ENCODE data around the gene SMC1B.

The SMC1B gene

DNA sequence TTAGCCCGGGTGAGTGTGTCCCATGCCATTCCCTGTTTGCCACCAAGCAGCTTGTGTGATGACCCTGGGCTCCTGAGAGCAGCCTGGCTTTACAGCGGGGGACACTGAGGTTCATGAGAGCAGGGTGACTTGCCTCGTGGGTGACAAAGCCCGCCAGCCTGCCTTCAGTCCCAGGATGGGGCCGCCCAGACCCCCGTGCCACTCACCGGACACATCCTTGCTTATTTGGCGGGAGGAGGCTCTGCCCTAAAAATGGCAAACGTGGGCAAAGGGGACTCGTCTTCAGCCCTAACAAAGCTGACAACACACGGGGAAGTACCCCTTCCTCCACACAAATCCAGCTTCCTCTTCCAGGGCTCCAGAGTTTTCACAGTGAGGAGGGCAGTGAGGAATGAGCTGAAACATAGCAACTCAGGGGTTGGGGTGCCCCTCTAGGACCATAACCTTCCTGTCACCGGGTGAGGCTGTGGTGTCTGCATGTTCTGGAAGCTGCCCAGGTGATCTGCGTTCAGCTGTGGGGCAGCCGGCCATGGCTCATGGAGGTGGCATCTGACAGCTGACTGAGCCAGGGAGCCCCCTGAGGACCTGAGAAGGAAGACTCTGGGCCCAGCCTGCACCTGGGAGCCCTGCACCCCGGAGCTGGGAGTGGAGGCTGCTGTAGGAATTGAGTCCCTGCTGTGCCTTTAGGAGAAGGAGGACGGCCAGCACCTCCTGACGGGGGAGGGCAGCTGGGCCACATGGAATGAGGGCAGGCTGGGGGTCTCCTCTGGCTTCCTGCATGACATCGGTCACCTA lies 16.8 kb upstream of the SMC1B start:
- TF ChIP-seq POU2F2 (IDR thresholded peaks at IDR 0.05; ENCODE audit: low read depth, low read length) (no peak), TAF1 (IDR thresholded peaks at IDR 0.05; ENCODE audit: low read depth, low read length) (no peak), PAX5 (IDR thresholded peaks at IDR 0.05; ENCODE audit: insufficient read depth, low read length, severe bottlenecking) (no peak), POLR2A (IDR thresholded peaks at IDR 0.05; ENCODE audit: low read depth, low read length) (no peak), POLR2AphosphoS5 (IDR thresholded peaks at IDR 0.05; ENCODE audit: low read depth, low read length) (no peak), SPI1 (IDR thresholded peaks at IDR 0.05; ENCODE audit: low read depth, low read length) (no peak)
- FAIRE-seq: no peak

DNA sequence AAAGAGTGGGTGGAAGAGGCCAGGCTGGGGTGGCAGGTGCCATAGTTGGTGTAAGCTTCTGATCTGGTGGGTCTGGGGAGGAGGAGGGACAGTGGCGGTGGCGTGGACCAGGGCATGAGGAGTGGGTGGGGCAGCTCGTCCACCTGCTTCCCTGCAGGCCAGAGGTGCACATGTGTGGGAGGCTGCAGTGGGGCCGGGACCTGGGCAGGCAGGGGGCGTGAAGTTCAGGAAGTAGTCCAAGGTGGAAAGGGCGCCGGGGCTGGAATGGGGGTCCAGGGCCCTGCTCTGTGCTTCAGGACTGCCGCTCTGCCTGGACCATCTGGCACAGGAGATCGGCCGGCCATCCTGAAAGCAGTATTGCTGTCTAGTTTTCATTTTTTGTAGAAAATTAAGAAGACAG lies 16.0 kb upstream of the SMC1B start:
- DNase-seq (ENCODE audit: insufficient read length, low spot score) (no peak), FAIRE-seq (no peak)
- TF ChIP-seq POU2F2 (IDR thresholded peaks at IDR 0.05; ENCODE audit: low read depth, low read length): no peak
- TF ChIP-seq TAF1 (IDR thresholded peaks at IDR 0.05; ENCODE audit: low read depth, low read length): no peak
- no peak for TF ChIP-seq POLR2AphosphoS5 (IDR thresholded peaks at IDR 0.05; ENCODE audit: low read depth, low read length)
- no peak for TF ChIP-seq POLR2A (IDR thresholded peaks at IDR 0.05; ENCODE audit: low read depth, low read length)
- TF ChIP-seq SPI1 (IDR thresholded peaks at IDR 0.05; ENCODE audit: low read depth, low read length): no peak
- TF ChIP-seq PAX5 (IDR thresholded peaks at IDR 0.05; ENCODE audit: insufficient read depth, low read length, severe bottlenecking): no peak

More for the DNA sequence above, 16.8 kb upstream of the SMC1B start:
- no peak for DNase-seq (ENCODE audit: insufficient read length, low spot score)

DNA sequence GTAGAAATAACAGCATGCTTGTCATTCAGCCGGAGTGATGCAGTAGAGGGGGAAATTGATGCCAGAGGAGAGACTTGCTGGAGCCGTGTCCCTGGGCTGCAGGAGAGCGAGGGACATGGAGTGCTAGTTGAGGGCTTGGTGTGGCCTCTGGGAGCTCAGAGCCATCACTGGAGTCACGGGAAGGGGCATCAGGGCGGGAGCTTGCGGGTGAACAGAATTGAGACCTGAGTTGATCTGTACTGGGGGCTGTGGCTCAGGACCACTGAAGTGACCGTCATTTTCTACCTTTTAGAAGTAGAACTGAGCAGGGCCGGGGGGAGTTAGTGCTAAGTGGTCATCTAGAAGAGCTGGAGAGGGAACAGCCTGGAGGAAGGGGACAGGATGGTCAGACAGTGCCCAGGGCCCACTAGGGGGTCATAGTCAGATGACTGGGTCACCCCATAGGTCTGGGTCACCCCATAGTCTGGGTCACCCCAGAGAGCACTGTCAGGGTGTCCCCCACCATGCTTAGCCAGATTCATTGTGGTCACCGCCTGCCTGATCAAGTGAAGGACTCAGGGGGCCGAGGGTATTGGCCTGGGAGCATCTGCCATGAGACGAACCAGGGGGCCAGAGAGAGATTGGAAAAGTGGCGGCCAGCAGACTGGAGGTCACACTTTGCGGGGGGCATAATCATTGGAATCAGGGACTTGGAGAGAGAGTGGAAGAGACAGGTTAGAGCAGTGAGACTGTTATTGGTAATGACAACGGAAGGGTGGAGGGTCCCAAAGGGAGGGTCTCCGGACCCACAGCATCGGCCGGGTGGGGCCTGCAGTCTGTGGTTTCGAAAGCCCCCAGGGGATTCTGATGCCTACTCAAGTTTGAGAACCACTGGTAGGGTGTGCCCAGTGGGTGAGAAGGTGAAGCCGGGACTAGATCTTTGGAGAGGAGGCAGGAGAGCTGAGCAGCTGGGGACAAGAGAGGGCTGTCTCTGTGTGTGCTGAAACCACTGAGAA lies 15.3 kb upstream of the SMC1B start:
- DNase-seq (ENCODE audit: insufficient read length, low spot score): no peak
- TF ChIP-seq POU2F2 (IDR thresholded peaks at IDR 0.05; ENCODE audit: low read depth, low read length) (no peak), TAF1 (IDR thresholded peaks at IDR 0.05; ENCODE audit: low read depth, low read length) (no peak), PAX5 (IDR thresholded peaks at IDR 0.05; ENCODE audit: insufficient read depth, low read length, severe bottlenecking) (no peak), POLR2AphosphoS5 (IDR thresholded peaks at IDR 0.05; ENCODE audit: low read depth, low read length) (no peak), SPI1 (IDR thresholded peaks at IDR 0.05; ENCODE audit: low read depth, low read length) (no peak), POLR2A (IDR thresholded peaks at IDR 0.05; ENCODE audit: low read depth, low read length) (no peak)
- FAIRE-seq: no peak

DNA sequence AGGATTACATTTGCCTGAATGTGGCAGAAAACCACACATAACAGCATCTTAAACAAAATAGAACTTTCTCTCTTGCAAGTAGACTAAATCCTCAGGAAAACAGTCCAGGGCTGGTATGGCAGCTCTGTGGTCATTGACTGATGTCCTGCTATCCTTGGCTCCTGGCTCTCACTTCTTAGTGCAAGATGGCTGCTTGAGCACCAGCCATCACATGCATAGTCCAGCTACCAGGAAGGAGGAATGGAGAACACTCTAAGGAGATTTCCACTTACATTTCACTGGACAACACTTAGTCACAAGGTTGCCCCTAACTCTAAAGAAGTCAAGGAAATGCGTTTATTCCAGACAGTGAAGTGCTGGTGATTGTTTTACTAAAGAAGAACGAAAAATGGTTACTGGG lies 13.7 kb upstream of the SMC1B start:
- FAIRE-seq: no peak
- TF ChIP-seq SPI1 (IDR thresholded peaks at IDR 0.05; ENCODE audit: low read depth, low read length): no peak
- no peak for TF ChIP-seq POU2F2 (IDR thresholded peaks at IDR 0.05; ENCODE audit: low read depth, low read length)
- TF ChIP-seq PAX5 (IDR thresholded peaks at IDR 0.05; ENCODE audit: insufficient read depth, low read length, severe bottlenecking): no peak
- TF ChIP-seq POLR2AphosphoS5 (IDR thresholded peaks at IDR 0.05; ENCODE audit: low read depth, low read length): no peak
- no peak for DNase-seq (ENCODE audit: insufficient read length, low spot score)

DNA sequence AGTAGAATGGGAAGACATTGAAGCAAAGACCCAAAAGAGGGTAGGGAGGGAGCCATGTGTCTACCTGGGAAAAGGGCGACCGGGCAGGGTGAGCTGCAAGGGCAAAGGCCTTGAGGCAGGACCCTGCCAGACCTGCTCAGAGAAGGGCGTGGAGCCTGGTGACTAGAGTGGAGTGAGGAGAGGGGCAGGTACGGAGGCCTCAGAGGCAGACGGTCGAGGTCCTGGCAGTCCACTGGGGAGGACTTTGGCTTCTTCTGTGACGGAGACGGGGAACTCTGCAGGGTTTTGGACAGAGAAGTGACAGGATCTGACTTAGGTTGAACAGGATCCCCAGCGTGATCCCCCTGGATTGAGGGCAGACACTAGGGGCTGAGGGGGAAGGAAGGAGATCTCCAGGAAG lies 13.0 kb upstream of the SMC1B start:
- DNase-seq (ENCODE audit: insufficient read length, low spot score): no peak
- TF ChIP-seq PAX5 (IDR thresholded peaks at IDR 0.05; ENCODE audit: insufficient read depth, low read length, severe bottlenecking): no peak
- TF ChIP-seq POLR2AphosphoS5 (IDR thresholded peaks at IDR 0.05; ENCODE audit: low read depth, low read length): no peak
- TF ChIP-seq POU2F2 (IDR thresholded peaks at IDR 0.05; ENCODE audit: low read depth, low read length): no peak
- no peak for TF ChIP-seq POLR2A (IDR thresholded peaks at IDR 0.05; ENCODE audit: low read depth, low read length)
- TF ChIP-seq TAF1 (IDR thresholded peaks at IDR 0.05; ENCODE audit: low read depth, low read length): no peak
- TF ChIP-seq SPI1 (IDR thresholded peaks at IDR 0.05; ENCODE audit: low read depth, low read length): no peak
- no peak for FAIRE-seq

DNA sequence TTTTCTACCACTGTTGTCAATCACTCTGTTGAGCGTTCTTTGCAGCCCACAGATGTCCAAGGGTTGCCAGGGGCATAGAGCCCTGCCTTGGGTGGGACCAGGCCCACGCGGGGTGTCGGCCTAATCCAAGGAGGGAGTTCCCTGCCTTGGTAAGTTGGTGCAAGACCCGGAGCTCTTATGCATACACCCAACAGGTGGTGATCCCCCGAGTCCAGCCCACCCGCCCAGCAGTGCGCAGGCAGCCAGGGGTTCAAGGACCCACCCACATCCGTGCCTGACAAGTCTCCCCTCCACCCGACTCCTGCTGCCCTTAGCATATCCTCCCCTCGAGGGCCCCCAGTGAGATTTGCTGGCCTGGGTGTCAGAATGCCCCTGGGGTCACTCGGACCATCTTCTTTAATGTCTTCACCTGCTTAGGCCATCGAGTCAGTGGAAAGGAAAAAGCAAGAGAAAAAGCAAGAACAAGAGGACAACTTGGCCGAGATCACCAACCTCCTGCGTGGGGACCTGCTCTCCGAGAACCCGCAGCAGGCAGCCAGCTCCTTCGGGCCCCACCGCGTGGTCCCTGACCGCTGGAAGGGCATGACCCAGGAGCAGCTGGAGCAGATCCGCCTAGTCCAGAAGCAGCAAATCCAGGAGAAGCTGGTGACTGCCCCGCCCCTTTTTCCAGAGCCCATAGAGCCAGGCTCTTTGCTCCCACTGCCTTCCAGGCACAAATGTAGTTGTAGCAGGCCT lies 12.3 kb upstream of the SMC1B start:
- TF ChIP-seq SPI1 (IDR thresholded peaks at IDR 0.05; ENCODE audit: low read depth, low read length): no peak
- no peak for TF ChIP-seq PAX5 (IDR thresholded peaks at IDR 0.05; ENCODE audit: insufficient read depth, low read length, severe bottlenecking)
- TF ChIP-seq POU2F2 (IDR thresholded peaks at IDR 0.05; ENCODE audit: low read depth, low read length): no peak
- TF ChIP-seq POLR2A (IDR thresholded peaks at IDR 0.05; ENCODE audit: low read depth, low read length): no peak
- TF ChIP-seq POLR2AphosphoS5 (IDR thresholded peaks at IDR 0.05; ENCODE audit: low read depth, low read length): no peak

DNA sequence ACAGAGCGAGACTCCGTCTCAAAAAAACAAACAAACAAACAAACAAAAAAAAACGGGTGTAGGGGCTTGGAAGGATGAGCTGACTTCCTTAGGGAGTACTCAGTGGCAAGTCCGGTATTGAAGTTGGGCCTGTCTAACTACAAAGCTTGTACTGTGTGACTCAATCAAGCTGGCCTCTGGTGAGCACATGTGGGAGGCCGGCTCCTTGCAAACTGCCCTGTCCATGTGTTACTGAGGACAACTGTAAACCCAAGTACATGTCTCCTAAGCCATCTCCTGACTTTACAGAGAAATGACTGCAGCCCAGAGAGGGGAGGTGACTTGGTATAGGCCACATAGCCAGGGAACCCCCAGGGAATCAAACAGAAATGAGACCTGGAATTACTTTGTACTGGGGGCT lies 11.7 kb upstream of the SMC1B start:
- FAIRE-seq (no peak), DNase-seq (ENCODE audit: insufficient read length, low spot score) (no peak)
- TF ChIP-seq POLR2AphosphoS5 (IDR thresholded peaks at IDR 0.05; ENCODE audit: low read depth, low read length) (no peak), TAF1 (IDR thresholded peaks at IDR 0.05; ENCODE audit: low read depth, low read length) (no peak), POU2F2 (IDR thresholded peaks at IDR 0.05; ENCODE audit: low read depth, low read length) (no peak), POLR2A (IDR thresholded peaks at IDR 0.05; ENCODE audit: low read depth, low read length) (no peak), SPI1 (IDR thresholded peaks at IDR 0.05; ENCODE audit: low read depth, low read length) (no peak), PAX5 (IDR thresholded peaks at IDR 0.05; ENCODE audit: insufficient read depth, low read length, severe bottlenecking) (no peak)

More for the DNA sequence above, 12.3 kb upstream of the SMC1B start:
- FAIRE-seq (no peak), DNase-seq (ENCODE audit: insufficient read length, low spot score) (no peak)

DNA sequence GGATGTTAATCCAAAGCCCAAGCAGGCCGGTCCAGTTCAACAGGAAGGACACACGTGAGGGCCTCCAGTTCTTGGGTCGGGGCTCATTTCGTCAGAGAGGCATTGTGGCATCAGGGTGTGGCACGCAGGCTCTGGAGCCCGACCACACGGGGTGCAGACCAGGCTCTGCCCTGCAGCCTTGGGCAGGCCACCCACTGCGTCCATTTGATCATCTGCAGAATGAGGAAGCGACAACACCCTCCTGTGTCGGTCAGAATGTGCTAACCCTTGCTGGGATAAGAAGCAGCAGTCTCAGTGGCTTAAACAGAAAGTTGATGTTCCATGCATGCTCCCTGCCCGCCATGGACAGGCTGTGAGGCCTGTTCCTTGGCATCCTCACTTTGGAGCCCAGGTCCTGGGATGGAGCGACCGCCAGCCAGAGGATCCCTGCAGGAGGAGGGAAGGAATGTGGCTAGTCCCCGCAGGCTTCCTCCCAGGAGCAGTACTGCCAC lies 10.9 kb upstream of the SMC1B start:
- no peak for TF ChIP-seq POU2F2 (IDR thresholded peaks at IDR 0.05; ENCODE audit: low read depth, low read length)
- no peak for TF ChIP-seq TAF1 (IDR thresholded peaks at IDR 0.05; ENCODE audit: low read depth, low read length)
- no peak for TF ChIP-seq POLR2AphosphoS5 (IDR thresholded peaks at IDR 0.05; ENCODE audit: low read depth, low read length)
- no peak for FAIRE-seq
- no peak for DNase-seq (ENCODE audit: insufficient read length, low spot score)
